ENCODE measurements around the gene CSRP3.
"Not testable (repeated sequence)": the region's sequence is repeated elsewhere in the genome, so short reads cannot be mapped to it uniquely, and the experiment has no call there.

CSRP3 gene

DNA sequence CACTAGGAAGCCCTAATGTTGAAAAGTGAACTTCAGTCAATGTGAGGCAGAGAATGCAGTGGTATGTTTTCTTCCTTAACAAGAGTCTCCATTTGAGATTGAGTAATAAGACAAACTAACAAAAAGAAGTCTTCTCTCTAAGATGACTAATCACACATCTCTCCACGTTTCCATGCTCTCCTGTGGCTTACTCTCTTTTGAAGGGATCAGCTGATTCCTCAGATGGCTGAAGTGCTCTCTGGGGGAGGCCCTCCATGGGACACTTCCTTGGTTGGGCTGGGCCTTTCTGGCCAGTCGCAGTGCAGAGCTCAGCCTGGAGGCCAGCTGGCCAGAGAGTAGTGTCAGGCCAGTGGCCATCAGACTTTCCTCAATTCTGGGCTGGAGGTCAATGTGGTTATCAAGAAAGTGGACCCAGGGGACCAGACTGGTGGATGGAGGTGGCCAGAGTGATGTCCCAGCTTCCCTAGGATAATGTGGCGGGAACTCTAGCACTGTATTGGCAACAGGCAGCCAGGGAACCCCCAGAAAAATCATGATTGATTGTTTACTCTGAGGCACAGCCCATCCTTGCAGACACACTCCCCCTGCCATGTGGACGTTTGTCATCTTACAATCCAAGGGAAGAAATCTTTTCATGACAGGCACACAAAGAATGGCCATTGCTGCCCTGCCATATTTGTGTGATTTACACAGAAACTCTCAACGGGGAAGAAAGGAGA, 14.5 kb downstream of the CSRP3 start:
- no peak for DNase-seq (ENCODE audit: low spot score)

DNA sequence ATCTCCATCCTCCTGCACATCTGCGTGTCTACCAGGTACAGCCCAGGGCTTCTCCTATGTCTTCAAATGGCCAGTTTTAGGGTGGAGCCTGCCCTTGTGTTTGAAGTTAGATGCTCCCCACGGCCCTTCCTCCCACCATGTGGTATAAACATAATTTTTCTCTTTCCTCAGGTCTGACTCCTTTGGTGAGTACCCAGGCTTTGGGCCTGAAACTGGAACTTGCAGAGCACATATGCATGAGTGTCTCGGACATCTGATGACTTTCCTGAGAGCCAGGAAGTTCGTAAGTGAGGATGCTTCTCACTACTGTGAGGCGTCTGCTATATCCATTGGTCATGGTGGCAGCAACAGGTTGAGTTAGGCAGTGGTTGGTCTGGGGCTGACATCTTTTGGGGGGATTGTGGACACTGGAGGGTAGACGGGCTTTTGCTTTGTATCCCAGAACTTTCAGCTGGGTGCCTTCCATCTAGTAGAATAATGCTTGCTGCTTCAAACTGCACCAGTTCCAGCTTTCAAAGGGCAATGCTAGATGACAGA, 16.2 kb downstream of the CSRP3 start:
- no peak for DNase-seq (ENCODE audit: low spot score)

DNA sequence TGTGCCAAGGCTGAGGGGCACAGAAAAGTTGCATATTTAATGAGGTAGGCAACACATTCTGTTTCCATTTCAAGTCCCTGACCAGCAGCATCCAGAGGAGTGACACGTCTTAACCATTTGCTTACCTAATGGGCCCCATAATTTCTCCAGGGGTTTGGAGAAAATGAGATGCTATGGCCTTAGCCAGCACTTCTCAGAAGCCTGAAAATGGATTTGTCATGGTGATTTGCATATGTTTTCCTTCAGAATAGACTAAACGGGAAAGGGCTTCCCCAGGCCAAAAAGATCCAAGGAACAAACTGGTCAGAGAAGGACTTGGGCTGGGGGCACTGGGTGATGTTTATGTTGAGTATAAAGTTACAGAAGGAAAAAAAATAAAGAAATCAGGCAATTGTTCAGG, 16.7 kb downstream of the CSRP3 start:
- DNase-seq (ENCODE audit: low spot score), result no peak

DNA sequence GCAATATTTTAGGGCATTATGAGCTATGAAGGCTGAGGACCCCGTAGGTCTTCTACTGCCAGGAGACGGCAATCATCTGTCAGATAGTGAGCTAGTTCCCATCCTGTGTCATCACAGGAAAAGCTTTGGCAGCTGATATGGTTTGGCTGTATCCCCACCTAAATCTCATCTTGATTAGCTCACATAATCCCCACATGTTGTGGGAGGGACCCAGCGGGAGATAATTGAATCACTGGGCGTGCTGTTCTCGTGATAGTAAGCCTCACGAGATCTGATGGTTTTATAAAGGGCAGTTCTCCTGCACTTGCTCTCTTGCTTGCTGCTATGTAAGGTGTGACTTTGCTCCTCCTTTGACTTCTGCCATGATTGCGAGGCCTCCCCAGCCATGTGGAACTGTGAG, 18.1 kb downstream of the CSRP3 start:
- no peak for DNase-seq (ENCODE audit: low spot score)

DNA sequence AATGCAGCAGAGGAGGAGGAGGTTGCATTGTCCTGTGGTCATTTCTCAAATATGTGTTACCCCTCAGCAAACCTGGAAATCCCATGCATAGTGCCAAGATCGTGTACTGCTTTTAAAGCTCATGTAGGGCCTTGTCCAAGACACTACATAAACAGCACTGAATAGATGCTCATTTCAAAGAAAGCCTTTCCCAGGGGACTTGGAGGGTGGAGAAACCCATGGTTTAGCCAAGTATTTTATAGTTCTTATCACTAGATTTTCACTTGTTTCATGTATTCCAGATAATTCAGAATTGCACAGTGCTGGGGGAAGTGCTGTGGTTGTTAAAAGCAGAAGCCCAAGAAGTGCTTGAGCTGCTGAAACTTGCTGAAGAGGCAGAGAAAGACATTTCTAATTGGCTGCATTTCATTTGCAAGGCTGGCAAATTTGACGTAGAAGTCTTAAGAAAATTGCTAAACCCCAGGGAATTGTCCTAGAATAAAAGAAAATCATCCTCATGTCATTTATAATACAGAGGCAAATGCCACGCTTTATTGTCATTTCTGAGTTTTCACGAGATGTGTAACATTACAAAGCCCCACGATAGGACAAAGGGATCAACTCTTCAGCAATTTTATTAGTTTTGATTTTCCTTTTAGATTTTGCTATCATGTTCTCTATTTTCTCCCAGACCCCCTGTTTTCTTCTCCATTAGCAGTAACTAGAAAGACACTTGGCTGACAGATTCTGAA, 20.1 kb downstream of the CSRP3 start:
- no peak for DNase-seq (ENCODE audit: low spot score)

DNA sequence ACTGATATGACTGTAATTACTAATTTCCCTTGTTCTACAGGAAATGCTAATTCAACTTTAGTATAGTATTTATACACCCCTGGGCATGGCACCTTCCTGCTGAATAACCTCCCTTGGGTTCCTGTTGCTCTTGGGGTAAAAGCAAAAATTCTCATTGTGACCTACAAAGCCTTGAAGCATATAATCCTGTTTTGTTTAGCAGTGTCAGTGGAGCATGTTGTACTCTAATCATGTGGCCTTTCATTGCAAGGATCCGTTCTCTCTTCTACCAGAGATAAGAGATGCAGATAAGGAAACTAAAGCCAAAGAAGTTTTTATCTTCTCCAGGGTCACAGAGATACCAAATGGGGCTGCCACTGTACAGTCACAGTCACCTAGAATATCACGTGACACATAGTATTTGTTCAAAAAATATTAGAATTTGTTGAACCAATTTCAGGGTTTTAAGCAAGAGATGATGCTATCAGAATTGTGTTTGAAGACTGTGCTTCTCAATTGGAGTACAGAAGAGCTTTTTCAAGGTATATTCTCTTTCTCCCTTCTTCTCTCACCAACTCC, 25.1 kb downstream of the CSRP3 start:
- DNase-seq (ENCODE audit: low spot score), result no peak

DNA sequence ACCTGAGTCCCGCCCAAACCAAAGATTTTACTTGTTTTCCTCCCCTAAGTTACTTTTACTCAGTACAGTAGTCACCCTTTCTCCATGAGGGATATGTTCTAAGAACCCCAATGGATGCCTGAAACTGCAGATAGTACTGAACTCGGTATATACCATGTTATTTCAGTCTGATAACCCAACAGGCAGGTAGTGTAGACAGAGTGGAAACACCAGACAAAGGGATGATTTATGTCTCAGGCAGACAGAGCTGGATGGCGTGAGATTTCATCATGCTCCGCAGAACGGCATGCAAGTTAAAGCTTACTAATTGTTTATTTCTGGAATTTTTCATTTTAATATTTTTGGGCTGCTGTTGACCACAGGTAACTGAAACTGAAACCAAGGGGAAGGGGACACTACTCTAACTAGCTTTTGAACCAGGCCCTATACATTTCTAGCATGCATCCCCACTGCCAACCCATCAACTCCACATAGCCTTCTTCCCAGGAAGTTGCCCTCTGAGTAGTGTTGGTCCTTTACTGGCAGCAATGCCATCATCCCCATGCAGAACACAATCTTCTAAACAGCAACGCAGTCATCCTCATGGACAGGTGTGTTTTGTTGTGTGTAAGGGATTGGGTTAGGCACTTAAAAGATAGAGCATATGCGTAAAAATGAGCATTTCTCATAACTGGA, 27.7 kb downstream of the CSRP3 start:
- DNase-seq (ENCODE audit: low spot score), result no peak

DNA sequence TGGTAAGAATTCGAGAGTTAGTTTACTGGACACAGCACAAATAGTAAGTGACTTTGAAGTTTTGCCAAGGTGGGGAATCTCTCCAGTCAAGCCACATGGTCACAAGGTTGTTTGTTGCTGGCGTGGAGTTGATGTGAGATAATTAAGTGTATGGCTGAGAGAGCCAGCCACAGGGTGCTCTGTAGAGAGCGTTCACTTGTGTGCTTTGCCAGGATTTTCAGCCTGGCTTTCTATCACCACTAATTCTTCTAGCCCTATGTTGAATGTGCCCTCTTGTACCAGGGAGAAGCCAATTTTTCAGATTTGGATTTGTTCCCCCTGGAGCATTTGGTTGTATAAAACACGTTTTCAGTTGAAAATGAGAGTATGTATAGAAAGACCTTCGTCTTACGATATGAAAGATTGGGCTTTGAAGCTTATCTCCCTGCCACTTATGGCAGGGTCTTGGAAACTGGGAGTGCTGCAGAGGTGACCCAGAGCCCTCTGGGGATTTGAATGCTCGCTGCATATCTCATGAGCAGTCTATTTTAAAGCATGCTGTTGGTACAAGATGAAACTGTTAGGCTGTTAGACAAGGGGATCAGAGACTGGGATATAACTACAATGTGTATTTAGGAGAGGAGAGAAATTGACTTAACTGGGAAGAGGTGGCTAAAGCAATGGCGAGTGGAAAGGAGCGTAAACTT, 28.6 kb downstream of the CSRP3 start:
- no peak for DNase-seq (ENCODE audit: low spot score)

DNA sequence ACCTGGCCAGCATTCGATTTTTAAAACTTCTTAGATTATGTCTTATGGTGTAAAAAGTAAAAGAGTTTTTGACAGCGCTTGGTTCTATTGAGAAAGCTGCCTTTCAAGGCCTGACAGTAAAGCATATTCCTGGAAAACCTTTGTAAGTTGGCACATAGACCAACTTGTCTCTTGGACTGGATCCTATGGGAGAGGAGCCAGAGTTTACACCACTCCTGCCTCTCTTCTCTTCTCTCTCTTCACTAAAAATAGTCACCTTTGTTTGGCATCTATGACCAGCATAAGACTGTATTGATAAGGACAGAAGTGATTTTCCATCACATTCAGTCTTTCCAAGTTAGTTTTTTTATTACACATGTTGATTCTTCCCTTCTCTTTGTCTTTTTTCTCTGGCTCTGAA, 33.7 kb downstream of the CSRP3 start:
- DNase-seq (ENCODE audit: low spot score), result no peak

DNA sequence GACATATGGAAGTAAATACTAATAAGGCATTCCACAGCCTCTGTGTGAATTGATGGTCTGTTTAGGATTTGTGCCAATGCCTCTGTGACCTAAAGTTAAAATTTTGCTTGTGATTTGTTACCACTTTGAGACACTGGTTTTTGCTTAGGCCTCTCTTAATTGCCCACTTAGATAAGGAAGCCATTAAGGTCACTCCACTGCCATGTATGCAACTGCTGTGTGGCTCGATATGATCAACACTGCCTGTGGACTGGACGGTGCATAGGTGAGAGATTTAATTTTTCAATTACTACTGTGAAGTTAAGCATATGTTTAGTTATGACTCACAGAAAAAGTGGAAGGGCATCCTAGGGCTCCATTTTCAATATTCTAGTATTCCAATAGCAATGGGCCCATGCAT, 36.9 kb downstream of the CSRP3 start:
- no peak for DNase-seq (ENCODE audit: low spot score)

DNA sequence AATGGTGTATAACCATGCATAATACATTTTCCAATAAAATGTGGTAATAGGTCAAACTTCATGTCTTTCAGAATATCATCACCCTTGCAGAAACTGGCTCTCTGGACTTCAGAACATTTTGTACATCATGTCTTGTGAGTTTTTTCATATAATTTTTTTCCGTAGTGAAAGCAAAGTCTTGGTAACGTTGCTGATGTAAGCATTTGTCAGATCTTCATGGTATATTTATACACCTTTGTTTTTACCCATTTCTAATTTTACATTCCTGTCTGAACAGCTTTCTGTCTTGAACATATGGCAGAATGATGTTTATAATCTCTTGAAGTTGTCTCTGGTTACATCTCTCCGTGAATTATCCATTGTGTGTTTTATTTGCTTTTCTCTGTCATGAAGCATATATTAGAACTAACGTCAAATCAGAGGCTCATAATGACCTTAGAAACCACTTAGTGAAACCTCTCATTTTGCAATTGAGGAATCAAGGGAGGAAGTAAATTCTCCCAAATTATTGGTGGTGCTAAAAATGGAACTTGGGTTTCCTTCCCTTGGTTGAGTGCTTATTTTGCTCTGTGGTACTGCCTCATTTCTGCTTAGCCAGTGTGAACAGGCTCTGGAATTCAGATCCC, 37.4 kb downstream of the CSRP3 start:
- DNase-seq (ENCODE audit: low spot score), result no peak

DNA sequence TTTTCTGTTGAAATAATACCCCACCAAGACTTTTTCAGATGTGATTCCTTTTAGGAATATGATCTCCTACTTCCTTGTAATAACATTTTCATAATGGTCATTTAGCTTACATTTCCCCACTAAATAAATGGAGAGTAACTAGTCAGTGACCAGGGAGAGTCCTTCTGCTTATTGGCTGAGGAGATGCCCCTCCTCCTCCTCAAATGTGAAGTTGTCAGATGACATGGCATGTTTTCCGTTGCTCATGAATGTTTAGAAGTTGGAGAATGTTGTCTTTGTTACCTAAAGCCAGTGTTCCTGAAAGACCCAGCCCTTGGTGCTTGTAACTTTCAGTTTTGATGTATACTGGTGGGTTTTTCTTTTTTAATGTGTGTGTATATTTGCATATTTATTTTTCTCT, 38.2 kb downstream of the CSRP3 start:
- no peak for DNase-seq (ENCODE audit: low spot score)

DNA sequence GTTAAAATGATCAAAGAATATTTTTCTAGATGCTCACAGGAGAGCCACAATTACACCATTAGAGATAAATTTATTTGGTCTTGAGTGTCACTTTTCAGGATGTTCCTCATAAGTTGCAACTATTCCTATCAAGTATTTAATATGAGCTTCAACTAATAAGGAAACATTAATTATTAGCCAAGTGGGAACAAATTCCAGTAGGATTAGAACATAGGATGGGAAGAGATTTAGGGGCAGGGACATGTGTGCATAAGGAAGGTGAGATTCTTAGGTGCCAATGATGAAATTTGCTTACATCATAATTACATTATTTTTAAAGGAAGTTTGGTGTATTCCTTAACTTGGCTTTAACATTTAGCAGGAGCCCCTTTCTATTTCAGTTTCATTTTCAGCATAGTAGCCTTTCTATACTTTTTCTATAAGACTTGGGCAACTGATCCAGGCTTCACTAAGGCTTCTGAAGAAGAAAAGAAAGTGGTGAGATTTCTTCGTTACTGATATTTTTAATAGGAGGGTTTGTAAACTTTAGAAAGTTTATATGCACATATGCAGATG, 38.8 kb downstream of the CSRP3 start:
- no peak for DNase-seq (ENCODE audit: low spot score)

DNA sequence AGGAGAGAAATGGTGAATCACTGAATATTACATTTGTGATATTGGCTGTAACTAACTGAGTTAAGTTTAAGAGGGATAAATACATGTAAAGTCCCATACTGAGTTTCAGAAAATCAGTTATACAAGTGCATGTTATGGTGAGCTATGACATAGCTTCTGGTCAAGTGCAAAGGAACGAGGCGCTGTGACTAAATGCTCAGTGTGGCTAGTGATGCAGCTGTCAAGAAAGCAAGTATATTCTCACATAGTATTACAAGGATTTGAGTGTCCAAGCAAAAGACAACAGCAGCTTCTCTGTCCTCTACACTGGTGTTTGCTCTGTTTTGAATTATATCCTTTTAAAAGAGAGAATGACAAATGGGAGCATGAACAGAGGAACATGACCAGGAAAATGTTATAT, 40.1 kb downstream of the CSRP3 start:
- no peak for DNase-seq (ENCODE audit: low spot score)

DNA sequence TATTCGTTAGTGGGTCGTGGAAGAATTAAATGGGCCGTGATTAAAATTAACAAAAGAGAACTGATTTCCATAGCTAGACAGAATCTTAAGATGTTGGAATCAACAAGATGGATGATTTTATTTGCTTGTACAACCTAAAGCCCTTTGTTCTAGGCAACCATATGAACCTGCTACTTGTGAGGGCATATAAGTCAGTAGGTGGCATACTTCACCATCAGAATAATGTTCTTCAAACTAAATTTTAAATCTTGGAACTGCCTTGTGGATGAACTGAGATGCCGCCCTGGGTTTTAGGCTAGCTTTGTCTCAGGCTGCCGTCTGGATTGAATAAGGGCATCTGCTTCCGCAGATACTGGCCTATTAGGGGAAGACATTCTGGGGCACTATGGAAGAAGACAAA, 40.9 kb downstream of the CSRP3 start:
- peak; percentile 11 for DNase-seq (ENCODE audit: low spot score)

DNA sequence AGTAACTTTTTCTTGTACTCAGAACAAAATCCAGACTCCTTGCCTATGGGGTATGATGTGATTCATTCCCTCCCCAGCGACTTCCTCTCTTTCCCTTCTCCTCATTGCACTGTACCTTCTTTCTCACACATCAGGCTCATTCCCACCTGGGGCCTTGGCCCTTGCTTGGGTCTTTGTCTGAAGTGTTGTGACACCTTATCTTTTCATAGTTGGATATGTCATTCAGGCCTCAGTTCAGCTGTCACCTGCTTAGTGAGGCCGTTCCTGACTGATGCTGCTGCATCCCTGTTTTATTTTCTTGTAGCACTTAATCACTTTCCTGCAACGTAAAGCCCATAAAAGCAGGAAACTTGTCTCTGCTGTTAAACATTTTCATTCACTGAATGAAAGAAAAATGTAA, 44.9 kb downstream of the CSRP3 start:
- no peak for DNase-seq (ENCODE audit: low spot score)

DNA sequence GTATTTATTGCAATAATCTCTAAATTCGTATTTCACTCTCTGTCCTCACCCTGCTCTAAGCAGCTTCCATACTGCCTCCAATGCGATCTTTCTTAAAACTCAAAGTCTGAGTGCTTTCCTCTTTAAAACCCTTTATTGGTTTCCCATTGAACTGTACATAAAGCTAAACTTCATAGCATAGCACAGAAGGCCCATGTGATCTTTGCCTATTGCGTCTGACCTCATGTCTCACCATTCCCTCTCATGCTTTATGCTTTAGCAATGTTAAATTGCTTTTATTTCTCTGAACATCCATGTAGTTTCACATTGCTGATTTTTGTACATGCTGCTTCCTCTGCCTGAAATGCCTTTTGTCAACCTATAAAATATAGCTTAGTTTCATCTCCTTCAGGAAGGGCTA, 56.5 kb downstream of the CSRP3 start:
- DNase-seq (ENCODE audit: low spot score), result no peak

DNA sequence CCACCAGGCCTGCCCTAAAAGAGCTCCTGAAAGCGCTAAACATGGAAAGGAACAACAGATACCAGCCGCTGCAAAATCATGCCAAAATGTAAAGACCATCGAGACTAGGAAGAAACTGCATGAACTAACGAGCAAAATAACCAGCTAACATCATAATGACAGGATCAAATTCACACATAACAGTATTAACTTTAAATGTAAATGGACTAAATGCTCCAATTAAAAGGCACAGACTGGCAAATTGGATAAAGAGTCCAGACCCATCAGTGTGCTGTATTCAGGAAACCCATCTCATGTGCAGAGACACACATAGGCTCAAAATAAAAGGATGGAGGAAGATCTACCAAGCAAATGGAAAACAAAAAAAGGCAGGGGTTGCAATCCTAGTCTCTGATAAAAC, 64.9 kb downstream of the CSRP3 start:
- DNase-seq (ENCODE audit: low spot score), result not testable (repeated sequence)

DNA sequence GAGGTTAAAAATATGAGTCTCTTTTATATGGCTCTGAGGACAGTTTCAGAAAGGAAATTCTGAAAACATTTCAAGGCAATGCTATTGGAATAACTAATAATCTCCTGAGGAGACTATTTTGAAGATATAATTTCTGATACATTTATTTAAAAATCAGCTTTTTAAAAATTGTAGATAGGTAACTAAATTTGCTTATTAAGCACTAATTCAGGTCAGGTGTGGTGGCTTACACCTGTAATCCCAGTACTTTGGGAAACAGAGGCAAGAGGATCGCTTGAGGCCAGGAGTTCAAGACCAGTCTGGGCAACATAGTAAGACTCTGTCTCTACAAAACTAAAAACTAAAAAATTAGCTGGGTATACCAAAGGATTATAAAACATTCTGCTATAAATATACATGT, 67.8 kb downstream of the CSRP3 start:
- no peak for DNase-seq (ENCODE audit: low spot score)
